ENCODE results near the gene RAVER1.

RAVER1 gene

GRCh38 chr19:10317045-10317856, 16.1 kb downstream of the RAVER1 start:
- no peak for DNase-seq

- no peak for DNase-seq
Measured at GRCh38 chr19:10316229-10317044, 16.9 kb downstream of the RAVER1 start.

GRCh38 chr19:10315335-10316214, 17.8 kb downstream of the RAVER1 start, which contains the start of gene FDX2:
Gene FDX2, minus strand, starts transcription at chr19:10316015. Its CDS starts 19 bp downstream, at chr19:10315996.
- peak; percentile 91 for DNase-seq

- DNase-seq = no peak
Measured at GRCh38 chr19:10309423-10309822, 23.9 kb downstream of the RAVER1 start, which contains the start of gene ZGLP1. Gene ZGLP1, minus strand, starts transcription at chr19:10309815.

- no peak for DNase-seq
Measured at GRCh38 chr19:10306327-10306726, 27.0 kb downstream of the RAVER1 start.

- no peak for DNase-seq
Measured at GRCh38 chr19:10305139-10305806, 28.1 kb downstream of the RAVER1 start.

- DNase-seq = no peak
Measured at GRCh38 chr19:10299545-10300458, 33.5 kb downstream of the RAVER1 start.

GRCh38 chr19:10295847-10296591, 37.3 kb downstream of the RAVER1 start:
- no peak for DNase-seq

- DNase-seq = no peak
Measured at GRCh38 chr19:10295305-10295846, 38.0 kb downstream of the RAVER1 start.

GRCh38 chr19:10294368-10294697, 39.0 kb downstream of the RAVER1 start:
- DNase-seq = no peak

GRCh38 chr19:10293637-10294367, 39.5 kb downstream of the RAVER1 start:
- DNase-seq = no peak

- DNase-seq = no peak
Measured at GRCh38 chr19:10292789-10293636, 40.3 kb downstream of the RAVER1 start.

GRCh38 chr19:10292206-10292788, 41.0 kb downstream of the RAVER1 start:
- DNase-seq = no peak

GRCh38 chr19:10291554-10292205, 41.6 kb downstream of the RAVER1 start:
- no peak for DNase-seq

- DNase-seq = peak; percentile 32
Measured at GRCh38 chr19:10290876-10291553, 42.3 kb downstream of the RAVER1 start.

- peak; percentile 44 for DNase-seq
Measured at GRCh38 chr19:10290357-10290875, 42.9 kb downstream of the RAVER1 start.

All from DMS79 treated with DMSO at 0.1 percent for 48 hours (cell line).